ENCODE results near the gene PURB. TPM values are rescaled to one million over a fixed set of nuclear protein-coding genes. Genes with fewer than 3 reads are reported as not detected.
A peak's percentile ranks its signal among the peaks of the same experiment; 100 is the strongest.

The PURB gene
- total and polyA plus RNA-seq, 10 of the 15 experiments (the other 5 are each of a cell fraction or from before 2014, with no cell fraction given) = 0.77 to 18.6 (median 8.9) TPM

- TF ChIP-seq, protein P1, sequence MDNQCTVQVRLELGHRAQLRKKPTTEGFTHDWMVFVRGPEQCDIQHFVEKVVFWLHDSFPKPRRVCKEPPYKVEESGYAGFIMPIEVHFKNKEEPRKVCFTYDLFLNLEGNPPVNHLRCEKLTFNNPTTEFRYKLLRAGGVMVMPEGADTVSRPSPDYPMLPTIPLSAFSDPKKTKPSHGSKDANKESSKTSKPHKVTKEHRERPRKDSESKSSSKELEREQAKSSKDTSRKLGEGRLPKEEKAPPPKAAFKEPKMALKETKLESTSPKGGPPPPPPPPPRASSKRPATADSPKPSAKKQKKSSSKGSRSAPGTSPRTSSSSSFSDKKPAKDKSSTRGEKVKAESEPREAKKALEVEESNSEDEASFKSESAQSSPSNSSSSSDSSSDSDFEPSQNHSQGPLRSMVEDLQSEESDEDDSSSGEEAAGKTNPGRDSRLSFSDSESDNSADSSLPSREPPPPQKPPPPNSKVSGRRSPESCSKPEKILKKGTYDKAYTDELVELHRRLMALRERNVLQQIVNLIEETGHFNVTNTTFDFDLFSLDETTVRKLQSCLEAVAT (IDR thresholded peaks at IDR 0.05) = peak; percentile 67
- TF ChIP-seq POLR2A (IDR thresholded peaks at IDR 0.05; ENCODE audit: low read depth, low read length) (no peak), MYB (IDR thresholded peaks at IDR 0.05; ENCODE audit: borderline replicate concordance, low read depth, low read length) (no peak), YY1 (IDR thresholded peaks at IDR 0.05; ENCODE audit: low read depth, low read length) (peak; percentile 76), STAT3 (IDR thresholded peaks at IDR 0.05; ENCODE audit: low read depth, low read length) (no peak), ZNF217 (IDR thresholded peaks at IDR 0.05) (0 out of 2 replicates have a peak, but pooled peaks have one; percentile 37), ZBTB4 (CRISPR knock-in tag; IDR thresholded peaks at IDR 0.05) (0 out of 2 replicates have a peak, but pooled peaks have one; percentile 17), NR2F1 (conservative IDR thresholded peaks at IDR 0.05) (peak; percentile 76; the same call in 1 of the 2 replicates), EED (IDR thresholded peaks at IDR 0.05; ENCODE audit: low read depth) (peak; percentile 67; the same call in 1 of the 2 replicates), BMI1 (IDR thresholded peaks at IDR 0.05; ENCODE audit: borderline replicate concordance) (no peak), ZNF24 (IDR thresholded peaks at IDR 0.05) (peak; percentile 63; the same call in 1 of the 2 replicates), ATF7 (IDR thresholded peaks at IDR 0.05; ENCODE audit: low read depth) (peak; percentile 95), ASH2L (IDR thresholded peaks at IDR 0.05; ENCODE audit: borderline replicate concordance, low read depth) (peak; percentile 30; the same call in 1 of the 2 replicates), NBN (IDR thresholded peaks at IDR 0.05) (peak; percentile 58; the same call in 1 of the 2 replicates), RAD21 (IDR thresholded peaks at IDR 0.05; ENCODE audit: insufficient read depth, low read depth, low read length) (peak; percentile 79), CUX1 (IDR thresholded peaks at IDR 0.05; ENCODE audit: insufficient replicate concordance, low read depth, low read length) (no peak)
- TF ChIP-seq, protein P2, sequence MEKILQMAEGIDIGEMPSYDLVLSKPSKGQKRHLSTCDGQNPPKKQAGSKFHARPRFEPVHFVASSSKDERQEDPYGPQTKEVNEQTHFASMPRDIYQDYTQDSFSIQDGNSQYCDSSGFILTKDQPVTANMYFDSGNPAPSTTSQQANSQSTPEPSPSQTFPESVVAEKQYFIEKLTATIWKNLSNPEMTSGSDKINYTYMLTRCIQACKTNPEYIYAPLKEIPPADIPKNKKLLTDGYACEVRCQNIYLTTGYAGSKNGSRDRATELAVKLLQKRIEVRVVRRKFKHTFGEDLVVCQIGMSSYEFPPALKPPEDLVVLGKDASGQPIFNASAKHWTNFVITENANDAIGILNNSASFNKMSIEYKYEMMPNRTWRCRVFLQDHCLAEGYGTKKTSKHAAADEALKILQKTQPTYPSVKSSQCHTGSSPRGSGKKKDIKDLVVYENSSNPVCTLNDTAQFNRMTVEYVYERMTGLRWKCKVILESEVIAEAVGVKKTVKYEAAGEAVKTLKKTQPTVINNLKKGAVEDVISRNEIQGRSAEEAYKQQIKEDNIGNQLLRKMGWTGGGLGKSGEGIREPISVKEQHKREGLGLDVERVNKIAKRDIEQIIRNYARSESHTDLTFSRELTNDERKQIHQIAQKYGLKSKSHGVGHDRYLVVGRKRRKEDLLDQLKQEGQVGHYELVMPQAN (conservative IDR thresholded peaks at IDR 0.05) = 0 out of 2 replicates have a peak, but pooled peaks have one; percentile 92
Measured at GRCh38 chr7:44847509-44847919, 37.8 kb downstream of the PURB start (continued).
